ENCODE results near the gene TSEN54.

Gene TSEN54

GRCh38 chr17:75506888-75507287 lies 9.4 kb upstream of the TSEN54 start:
- DNase-seq (ENCODE audit: low read depth), result no peak
- H3K4me3 ChIP-seq (ENCODE audit: control insufficient read depth, low read depth, low read length), result no peak overlapping the region
- no peak for TF ChIP-seq CTCF (IDR thresholded peaks at IDR 0.05; ENCODE audit: control insufficient read depth, insufficient read depth, low read depth, low read length, missing control alignments)

GRCh38 chr17:75507733-75508719 lies 8.3 kb upstream of the TSEN54 start:
- DNase-seq (ENCODE audit: low read depth), result no peak
- H3K4me3 ChIP-seq (ENCODE audit: control insufficient read depth, low read depth, low read length), result no peak overlapping the region
- no peak for TF ChIP-seq CTCF (IDR thresholded peaks at IDR 0.05; ENCODE audit: control insufficient read depth, insufficient read depth, low read depth, low read length, missing control alignments)

- no peak for DNase-seq (ENCODE audit: low read depth)
- TF ChIP-seq CTCF (IDR thresholded peaks at IDR 0.05; ENCODE audit: control insufficient read depth, insufficient read depth, low read depth, low read length, missing control alignments), result no peak
- no peak overlapping the region for H3K4me3 ChIP-seq (ENCODE audit: control insufficient read depth, low read depth, low read length)
Observed at GRCh38 chr17:75508931-75509361, 7.4 kb upstream of the TSEN54 start.

GRCh38 chr17:75509528-75510258 lies 6.6 kb upstream of the TSEN54 start:
- DNase-seq (ENCODE audit: low read depth), result no peak
- no peak overlapping the region for H3K4me3 ChIP-seq (ENCODE audit: control insufficient read depth, low read depth, low read length)
- no peak for TF ChIP-seq CTCF (IDR thresholded peaks at IDR 0.05; ENCODE audit: control insufficient read depth, insufficient read depth, low read depth, low read length, missing control alignments)

- no peak for DNase-seq (ENCODE audit: low read depth)
- no peak overlapping the region for H3K4me3 ChIP-seq (ENCODE audit: control insufficient read depth, low read depth, low read length)
- TF ChIP-seq CTCF (IDR thresholded peaks at IDR 0.05; ENCODE audit: control insufficient read depth, insufficient read depth, low read depth, low read length, missing control alignments), result no peak
Observed at GRCh38 chr17:75511270-75511609, 5.1 kb upstream of the TSEN54 start.

GRCh38 chr17:75511610-75512575 lies 4.4 kb upstream of the TSEN54 start:
- no peak for TF ChIP-seq CTCF (IDR thresholded peaks at IDR 0.05; ENCODE audit: control insufficient read depth, insufficient read depth, low read depth, low read length, missing control alignments)
- no peak overlapping the region for H3K4me3 ChIP-seq (ENCODE audit: control insufficient read depth, low read depth, low read length)
- no peak for DNase-seq (ENCODE audit: low read depth)

All from AG09309 (cell line).